Stomach (tissue), 9 donors: Measurements from ENCODE around the gene GBX1. TPM values are rescaled to one million over a fixed set of nuclear protein-coding genes. Genes with fewer than 3 reads are reported as not detected.

Source experiments
- DNase-seq, 2 donors: peaks; one replicate each; pipeline versions ENCODE4 v3.0.0 to v3.0.0-alpha.2; 2013 to 2019
- H3K27ac ChIP-seq, 5 donors: fragments of 200-600 bp in 4 of 5; sonication (generic) in 4 of 5; one replicate each; pipeline ENCODE4 v1.5.1; 2013 to 2019; ENCODE audit warnings: mild to moderate bottlenecking in 1 of 5, moderate library complexity in 1 of 5
- H3K27me3 ChIP-seq, 3 donors: fragments of 200-600 bp; sonication (generic); one replicate each; pipeline ENCODE4 v1.5.1; 2017 to 2019; ENCODE audit warnings: mixed run types in 1 of 3
- H3K36me3 ChIP-seq, 4 donors: fragments of 200-600 bp; sonication (generic); 1 replicate in 3 of 4; 2 replicates in 1 of 4; pipeline ENCODE4 v1.5.1; 2016 to 2019
- H3K4me1 ChIP-seq, 4 donors: fragments of 200-600 bp; sonication (generic); one replicate each; pipeline ENCODE4 v1.5.1; 2016 to 2019
- H3K4me3 ChIP-seq, 4 donors: fragments of 200-600 bp; sonication (generic) in 3 of 4; one replicate each; pipeline ENCODE4 v1.5.1; 2016 to 2019; ENCODE audit warnings: mild to moderate bottlenecking in 1 of 4
- H3K9me3 ChIP-seq, 4 donors: fragments of 200-600 bp; sonication (generic); one replicate each; pipeline ENCODE4 v1.5.1; 2016 to 2019
- EP300 ChIP-seq: sonication (generic); formaldehyde crosslinking; IDR thresholded peaks from one replicate; pipeline ENCODE4 v1.6.1; 2017; ENCODE audit warnings: antibody characterized with exemption
- POLR2A ChIP-seq, 4 donors: fragments of 450-650 bp; IDR thresholded peaks; one replicate each; pipeline ENCODE4 v1.6.1; 2016; ENCODE audit warnings: antibody characterized with exemption in 4 of 4, control low read depth in 2 of 4, mild to moderate bottlenecking in 1 of 4, moderate library complexity in 1 of 4
- POLR2AphosphoS5 ChIP-seq, 3 donors: sonication (generic); formaldehyde crosslinking; IDR thresholded peaks; one replicate each; pipeline ENCODE4 v1.6.1; 2016; ENCODE audit warnings: antibody characterized with exemption in 3 of 3
- WGBS, 5 donors: extraction: QIAGEN DNeasy Blood & Tissue Kit in 3 of 5; methylation state at CpG; one replicate each; pipeline versions ENCODE4 v1.1.5 to v1.1.7; 2013 to 2018; 5-methylcytosine and 5-hydroxymethylcytosine counted together
- intact Hi-C: fragments of 100-400 bp; cut with DNase I; formaldehyde crosslinking; loops from one replicate; pipeline ENCODE4 v1.15.1; 2023; ENCODE audit warnings: low total_unique reads
- polyA plus RNA-seq, 3 donors: library from polyadenylated mRNA; stranded (reverse); fragments of 200-250 nt; gene quantifications; one replicate each; pipeline ENCODE4 v1.2.3, GENCODE V29; 2013
- total RNA-seq, 5 donors: library from RNA; depleted of rRNA; stranded (reverse); fragments of >200 nt; gene quantifications; one replicate each; pipeline versions ENCODE4 v1.1.0 to v1.2.3, GENCODE V29; 2014 to 2016
- TF ChIP-seq, protein P1 (sequence below), 7 experiments: fragments of 450-650 bp in 4 of 7; fragments of 200-600 bp in 3 of 7; sonication (generic) in 3 of 7; IDR thresholded peaks; one replicate each; pipeline ENCODE4 v1.5.1; 2016 to 2019; ENCODE audit warnings: antibody characterized with exemption in 7 of 7, control low read depth in 2 of 7, mild to moderate bottlenecking in 1 of 7
- donor health status: healthy with polysubstance abuse.
- donor health status: Bipolar disorder and iron deficiency.
- donor health status: healthy.

The GBX1 gene
- total and polyA plus RNA-seq, 8 donors = not detected

DNA sequence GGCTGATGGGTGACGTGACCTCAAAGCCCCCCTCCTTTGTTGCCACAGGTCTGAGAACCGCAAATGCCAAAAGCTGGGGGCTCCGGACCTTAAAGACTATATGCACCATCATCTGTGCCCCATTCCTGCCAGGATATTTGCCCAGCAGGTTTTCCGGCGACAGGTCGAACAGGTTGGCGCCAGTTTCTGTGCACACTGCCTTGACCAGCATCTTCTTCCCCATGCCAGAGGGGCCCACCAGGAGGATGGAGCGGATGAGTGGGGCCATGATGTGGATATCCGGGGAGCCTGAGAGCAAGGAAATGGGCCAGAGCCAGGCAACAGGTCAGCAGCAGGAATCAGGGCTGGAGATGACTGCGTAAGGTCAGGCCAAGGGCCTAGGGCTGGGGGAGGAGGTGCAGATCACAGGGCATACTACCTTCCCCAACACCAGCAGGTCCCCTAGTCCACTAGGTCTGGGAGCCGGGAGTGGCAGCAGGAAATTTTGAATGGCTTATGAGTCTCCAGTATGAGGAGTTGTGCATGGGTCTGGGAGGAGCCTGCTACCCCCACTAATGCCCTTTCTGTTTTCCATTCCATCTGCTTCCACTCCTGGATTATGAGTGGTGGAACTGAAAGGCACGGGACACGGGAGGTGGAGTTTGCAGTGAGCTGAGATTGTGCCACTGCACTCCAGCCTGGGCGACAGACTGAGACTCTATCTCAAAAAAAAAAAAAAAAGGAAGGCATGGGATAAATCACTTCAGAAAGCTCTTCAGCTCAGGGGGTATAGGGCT, 25.9 kb upstream of the GBX1 start:
- H3K36me3 ChIP-seq = no peaks in the 10 kb centered on the region
- no peaks in the 10 kb centered on the region for H3K4me1 ChIP-seq
- intact Hi-C loops = no loop called here
- 84 to 92% (median 87%) methylated on average over 13 to 14 of the region's 14 CpGs for WGBS, 5 donors
- no peaks in the 10 kb centered on the region for H3K9me3 ChIP-seq
- no peak overlapping the region for H3K27ac ChIP-seq
- no peak overlapping the region for H3K4me3 ChIP-seq
- DNase-seq = no peak
- TF ChIP-seq POLR2A (IDR thresholded peaks at IDR 0.05) (no peak), EP300 (no peak), POLR2AphosphoS5 (IDR thresholded peaks at IDR 0.05) (no peak)
- TF ChIP-seq, protein P1, sequence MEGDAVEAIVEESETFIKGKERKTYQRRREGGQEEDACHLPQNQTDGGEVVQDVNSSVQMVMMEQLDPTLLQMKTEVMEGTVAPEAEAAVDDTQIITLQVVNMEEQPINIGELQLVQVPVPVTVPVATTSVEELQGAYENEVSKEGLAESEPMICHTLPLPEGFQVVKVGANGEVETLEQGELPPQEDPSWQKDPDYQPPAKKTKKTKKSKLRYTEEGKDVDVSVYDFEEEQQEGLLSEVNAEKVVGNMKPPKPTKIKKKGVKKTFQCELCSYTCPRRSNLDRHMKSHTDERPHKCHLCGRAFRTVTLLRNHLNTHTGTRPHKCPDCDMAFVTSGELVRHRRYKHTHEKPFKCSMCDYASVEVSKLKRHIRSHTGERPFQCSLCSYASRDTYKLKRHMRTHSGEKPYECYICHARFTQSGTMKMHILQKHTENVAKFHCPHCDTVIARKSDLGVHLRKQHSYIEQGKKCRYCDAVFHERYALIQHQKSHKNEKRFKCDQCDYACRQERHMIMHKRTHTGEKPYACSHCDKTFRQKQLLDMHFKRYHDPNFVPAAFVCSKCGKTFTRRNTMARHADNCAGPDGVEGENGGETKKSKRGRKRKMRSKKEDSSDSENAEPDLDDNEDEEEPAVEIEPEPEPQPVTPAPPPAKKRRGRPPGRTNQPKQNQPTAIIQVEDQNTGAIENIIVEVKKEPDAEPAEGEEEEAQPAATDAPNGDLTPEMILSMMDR (IDR thresholded peaks at IDR 0.05) = no peak
- H3K27me3 ChIP-seq = peaks cover 0 to 46% (median 0%) of the 10 kb centered on the region in 3 donors

DNA sequence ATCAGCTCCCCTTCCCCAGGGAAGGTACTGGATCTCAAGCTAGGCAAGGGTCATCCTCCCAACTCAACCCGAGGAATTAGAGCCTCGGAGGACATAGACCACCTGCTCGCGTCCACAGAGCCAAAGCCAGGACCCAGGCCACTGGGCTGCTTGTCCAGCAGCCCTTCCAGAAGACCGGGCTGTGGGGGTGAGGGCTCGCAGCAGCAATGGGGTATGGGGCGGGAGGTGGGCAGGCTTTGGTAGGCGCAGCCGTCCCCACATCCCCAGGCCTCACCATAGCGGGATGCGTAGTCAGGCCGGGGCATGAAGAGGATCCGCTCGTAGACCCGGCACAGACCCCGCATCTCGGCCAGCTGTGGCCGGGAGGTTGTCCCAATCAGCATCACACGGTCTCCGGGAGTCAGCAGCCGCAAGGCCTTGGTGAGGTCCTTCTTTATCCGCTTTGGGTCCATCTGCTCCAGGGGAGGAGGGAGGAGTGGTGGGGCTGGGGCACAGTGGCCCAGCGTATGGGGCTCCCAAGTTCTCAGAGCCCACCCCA, 24.6 kb upstream of the GBX1 start:
- Histone ChIP-seq H3K27me3 (peaks cover 0 to 46% (median 0%) of the 10 kb centered on the region in 3 donors), H3K36me3 (no peaks in the 10 kb centered on the region), H3K9me3 (no peaks in the 10 kb centered on the region), H3K27ac (no peak overlapping the region), H3K4me3 (no peak overlapping the region), H3K4me1 (no peaks in the 10 kb centered on the region)
- intact Hi-C loops = no loop called here
- no peak for DNase-seq
- TF ChIP-seq, protein P1 (IDR thresholded peaks at IDR 0.05) = no peak
- TF ChIP-seq POLR2AphosphoS5 (IDR thresholded peaks at IDR 0.05) (no peak), EP300 (no peak), POLR2A (IDR thresholded peaks at IDR 0.05) (no peak)
- 93 to 95% (median 95%) methylated on average over 7 to 23 of the region's 23 CpGs for WGBS, 5 donors

DNA sequence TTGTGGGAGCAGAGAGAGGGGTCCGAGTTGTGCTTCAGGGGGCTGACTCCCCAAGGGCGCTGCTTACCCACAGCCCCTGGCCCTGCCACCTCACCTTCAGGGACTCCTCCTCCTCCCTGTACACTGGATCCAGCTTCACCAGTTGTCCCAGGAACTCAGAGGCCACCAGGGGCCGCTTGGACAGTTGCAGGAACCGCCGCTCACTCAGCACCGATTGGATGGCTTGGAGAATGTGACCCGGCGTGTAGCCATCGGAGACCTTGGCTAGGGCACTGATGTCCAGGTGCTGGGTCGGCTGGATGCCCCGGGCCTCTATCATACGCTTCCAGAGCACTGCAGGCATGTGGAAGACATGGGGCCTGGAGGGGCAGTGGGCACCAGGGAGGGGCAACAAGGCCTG, 24.1 kb upstream of the GBX1 start:
- Histone ChIP-seq H3K27ac (no peak overlapping the region), H3K4me1 (no peaks in the 10 kb centered on the region), H3K36me3 (no peaks in the 10 kb centered on the region), H3K9me3 (no peaks in the 10 kb centered on the region), H3K27me3 (peaks cover 0 to 48% (median 0%) of the 10 kb centered on the region in 3 donors), H3K4me3 (no peak overlapping the region)
- 69 to 79% (median 75%) methylated on average over 6 to 12 of the region's 12 CpGs for WGBS, 5 donors
- DNase-seq = no peak
- TF ChIP-seq, protein P1 (IDR thresholded peaks at IDR 0.05) = no peak
- TF ChIP-seq EP300 (no peak), POLR2AphosphoS5 (IDR thresholded peaks at IDR 0.05) (no peak), POLR2A (IDR thresholded peaks at IDR 0.05) (no peak)
- intact Hi-C loops = no loop called here

DNA sequence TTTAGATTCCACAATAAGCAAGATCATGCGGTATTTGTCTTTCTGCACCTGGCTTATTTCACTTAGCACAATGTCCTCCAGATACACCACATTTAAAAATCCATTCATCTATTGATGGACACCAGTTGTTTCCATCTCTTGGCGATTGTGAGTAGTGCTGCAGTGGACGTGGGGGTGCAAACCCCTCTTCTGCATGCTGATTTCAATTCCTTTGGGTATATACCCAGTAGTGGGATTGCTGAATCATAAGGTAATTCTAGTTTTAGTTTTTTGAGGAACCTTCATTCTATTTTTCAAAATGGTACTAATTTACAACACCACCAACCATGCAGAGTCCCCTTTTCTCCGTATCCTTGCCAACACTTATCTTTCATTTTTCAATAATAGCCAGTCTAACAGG, 21.5 kb upstream of the GBX1 start:
- Histone ChIP-seq H3K27me3 (peaks cover 0 to 27% (median 0%) of the 10 kb centered on the region in 3 donors), H3K27ac (no peak overlapping the region), H3K4me1 (no peaks in the 10 kb centered on the region), H3K4me3 (no peak overlapping the region), H3K36me3 (no peaks in the 10 kb centered on the region), H3K9me3 (no peaks in the 10 kb centered on the region)
- intact Hi-C loops = no loop called here
- TF ChIP-seq EP300 (no peak), POLR2AphosphoS5 (IDR thresholded peaks at IDR 0.05) (no peak), POLR2A (IDR thresholded peaks at IDR 0.05) (no peak)
- TF ChIP-seq, protein P1 (IDR thresholded peaks at IDR 0.05) = no peak
- no peak for DNase-seq
- 63 to 75% (median 64%) methylated on average over 4 of the region's 4 CpGs for WGBS, 5 donors
